GM19025 (cell line): Measurements from ENCODE around the gene VPS39.

ENCODE experiments used
- ATAC-seq: cut with Tn5 transposase; IDR thresholded peaks from one replicate; pipeline ENCODE4 v1.9.1; 2021; ENCODE audit warnings: mild to moderate bottlenecking, low read depth, moderate library complexity; ENCODE audit not compliant: unreplicated experiment

The VPS39 gene

DNA sequence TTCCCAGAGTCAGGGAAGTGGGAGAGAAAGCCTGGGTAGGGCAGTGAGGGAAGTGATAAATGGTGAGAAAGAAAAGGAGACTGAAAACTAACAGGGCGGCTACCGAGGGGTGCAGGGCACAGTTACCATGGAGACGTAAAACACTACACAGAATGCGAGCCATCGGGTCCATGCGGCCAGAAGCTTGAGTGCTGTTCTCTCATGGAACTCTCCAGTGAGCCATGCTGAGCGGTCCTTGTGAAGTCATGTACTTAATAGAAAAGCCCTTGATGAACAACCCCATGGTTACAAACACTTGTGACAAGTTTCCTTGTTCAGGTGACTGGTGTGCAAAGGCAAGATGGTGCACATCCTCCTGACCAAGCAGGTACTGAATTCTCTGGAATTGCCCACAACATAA lies 48.0 kb downstream of the VPS39 start:
- no peak for ATAC-seq

- ATAC-seq: no peak
Observed at GRCh38 chr15:42159381-42160015, 48.6 kb downstream of the VPS39 start.

- no peak for ATAC-seq
Observed at GRCh38 chr15:42158941-42159340, 49.2 kb downstream of the VPS39 start.

GRCh38 chr15:42157981-42158765 lies 49.9 kb downstream of the VPS39 start:
- ATAC-seq: no peak

DNA sequence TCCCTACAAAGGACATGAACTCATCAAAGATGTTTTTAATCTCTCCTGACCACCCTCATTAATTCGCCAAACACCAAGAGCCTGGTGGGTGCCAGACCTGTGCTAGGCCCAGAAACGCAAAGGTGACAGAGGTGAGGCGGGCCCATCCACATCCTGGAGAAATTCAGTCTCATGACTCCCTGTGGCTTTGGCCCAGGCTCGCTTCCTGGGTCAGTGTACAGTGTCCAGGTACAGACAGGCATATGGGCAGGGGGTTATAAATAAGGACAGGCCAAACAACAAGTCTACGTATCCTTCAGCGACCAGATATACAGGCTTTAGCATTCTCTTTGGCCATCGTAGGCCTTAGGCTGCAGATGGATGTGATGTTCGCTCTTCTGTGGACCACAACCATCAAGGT lies 50.7 kb downstream of the VPS39 start:
- ATAC-seq: no peak

DNA sequence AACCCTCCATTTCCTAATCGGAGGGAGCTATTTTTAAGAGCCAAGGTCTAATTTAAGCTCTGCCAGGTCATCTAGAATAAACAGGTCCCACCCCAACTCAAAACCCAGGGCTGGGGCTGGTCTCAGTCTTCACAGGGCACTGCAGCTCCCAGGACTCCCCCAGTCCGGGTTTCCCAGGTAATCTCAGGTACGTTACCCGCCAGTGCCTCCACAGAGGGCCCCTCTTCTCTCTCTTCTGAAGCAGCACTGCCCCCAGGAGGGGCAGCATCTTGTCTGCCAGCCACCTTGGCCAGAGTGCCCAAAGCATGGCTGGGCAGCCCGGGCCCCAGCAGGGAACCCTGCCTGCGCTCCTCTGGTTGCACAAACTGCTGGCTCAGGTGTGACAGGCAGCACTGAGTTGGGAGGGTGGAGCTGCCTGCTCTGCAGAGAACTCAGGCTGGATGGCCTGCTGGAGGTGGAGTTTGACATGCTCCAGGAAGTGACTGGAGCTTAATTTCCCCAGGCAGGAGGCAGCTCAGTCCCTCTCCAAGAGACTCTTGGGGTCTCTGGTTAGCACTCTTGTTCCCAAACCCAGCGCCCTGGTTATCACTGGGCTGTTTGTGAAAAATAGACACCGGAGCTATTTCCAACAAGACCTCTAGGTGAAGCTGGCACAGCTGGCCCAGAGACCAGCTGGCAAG lies 51.7 kb downstream of the VPS39 start, which contains the start of gene PLA2G4F:
Gene PLA2G4F (minus strand): TSS at position 394 of the 680 bp plus-strand sequence. CDS start 87 bp downstream, at position 307.
- ATAC-seq: no peak

DNA sequence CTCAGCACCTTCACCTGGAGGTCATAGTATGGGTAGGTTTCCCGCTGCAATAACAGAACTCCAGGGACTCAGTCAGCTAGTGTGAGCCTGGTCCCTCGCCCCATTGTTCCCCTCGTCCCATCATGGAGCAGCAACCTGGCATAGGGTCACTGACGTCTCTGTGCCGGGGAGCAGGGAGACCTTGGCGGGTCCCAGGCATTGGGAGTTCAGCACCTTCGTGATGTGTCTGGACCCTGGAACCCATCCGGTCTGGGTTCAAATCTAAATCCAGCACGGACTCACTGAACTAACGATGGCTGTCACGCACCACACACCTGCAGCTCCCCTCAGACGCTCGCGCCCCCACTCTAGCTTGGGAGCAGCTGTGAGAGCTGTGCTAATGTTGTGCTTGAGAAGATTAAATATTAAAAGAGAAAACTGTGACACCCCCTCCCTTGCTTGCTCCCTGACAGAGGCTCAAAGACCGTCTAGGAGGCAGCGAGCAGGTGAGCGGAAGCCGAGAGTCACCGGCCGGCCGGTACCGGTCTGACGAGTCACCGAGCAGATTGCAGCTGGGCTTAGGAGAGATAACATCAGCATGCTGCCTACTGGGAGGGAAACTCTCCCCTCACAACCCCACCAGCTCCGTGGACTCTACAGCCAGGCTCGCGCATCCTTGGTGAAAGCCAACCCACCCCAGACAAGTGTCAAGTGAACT lies 52.4 kb downstream of the VPS39 start:
- ATAC-seq: no peak

- ATAC-seq: no peak
Observed at GRCh38 chr15:42154956-42155355, 53.1 kb downstream of the VPS39 start.

- no peak for ATAC-seq
Observed at GRCh38 chr15:42154212-42154941, 53.7 kb downstream of the VPS39 start.

- no peak for ATAC-seq
Observed at GRCh38 chr15:42153874-42154211, 54.3 kb downstream of the VPS39 start.

GRCh38 chr15:42152921-42153698 lies 55.0 kb downstream of the VPS39 start:
- no peak for ATAC-seq

DNA sequence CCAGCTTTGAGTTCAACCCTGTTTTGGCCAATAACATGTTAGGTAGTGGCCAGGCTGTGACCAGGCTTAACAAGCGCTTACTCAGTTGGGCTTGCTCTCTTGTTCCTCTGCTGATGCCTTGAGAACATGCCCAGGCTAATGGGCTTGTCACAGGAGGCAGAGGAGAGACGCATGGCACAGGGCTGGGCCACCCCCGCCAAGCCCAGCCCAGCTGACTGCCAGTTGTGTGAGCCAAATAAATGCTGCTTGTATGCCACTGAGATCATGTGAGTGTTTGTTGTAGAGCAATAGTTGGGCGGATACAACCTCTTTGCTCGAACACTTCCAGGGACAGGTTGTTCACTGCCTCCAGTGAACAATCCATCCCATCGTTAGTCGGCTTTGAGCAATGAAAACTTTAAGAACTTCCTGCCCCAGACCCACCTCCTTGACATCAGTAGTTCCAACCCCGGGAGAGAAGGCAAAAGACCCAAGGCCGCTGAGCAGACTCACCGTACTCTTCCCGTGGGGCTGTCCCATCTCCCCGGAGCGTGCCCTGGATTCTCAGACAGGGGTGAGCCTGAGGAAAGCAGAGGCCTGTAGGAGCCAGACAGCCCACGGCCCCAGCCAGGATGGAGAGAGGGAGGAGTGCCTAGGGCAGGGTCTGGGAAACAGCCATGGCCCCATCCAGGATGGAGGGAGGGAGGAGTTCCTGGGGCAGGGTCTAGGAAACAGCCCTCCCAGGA lies 55.7 kb downstream of the VPS39 start:
- ATAC-seq: no peak

- no peak for ATAC-seq
Observed at GRCh38 chr15:42151736-42152135, 56.4 kb downstream of the VPS39 start.

DNA sequence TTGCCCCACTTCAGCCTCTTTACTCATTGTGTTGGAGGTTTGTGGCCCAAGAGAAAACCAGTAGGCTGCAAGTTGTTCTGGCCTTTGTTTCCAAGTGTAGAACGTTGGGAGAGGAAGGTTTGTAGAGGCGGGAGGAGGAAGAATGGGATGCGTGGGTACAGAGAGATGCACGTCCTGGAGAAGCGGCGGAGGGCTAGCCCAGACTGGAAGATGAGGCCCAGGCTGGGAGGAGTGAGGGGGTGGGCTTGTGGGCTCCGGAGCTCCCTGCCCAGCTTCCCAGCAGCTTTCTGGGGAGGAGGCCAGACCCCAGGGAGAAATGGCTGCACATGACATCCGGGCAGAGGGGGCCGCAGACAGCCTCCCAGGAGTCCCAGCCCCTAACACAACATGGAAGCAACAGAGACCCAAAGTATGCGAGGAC lies 57.0 kb downstream of the VPS39 start:
- ATAC-seq: no peak

DNA sequence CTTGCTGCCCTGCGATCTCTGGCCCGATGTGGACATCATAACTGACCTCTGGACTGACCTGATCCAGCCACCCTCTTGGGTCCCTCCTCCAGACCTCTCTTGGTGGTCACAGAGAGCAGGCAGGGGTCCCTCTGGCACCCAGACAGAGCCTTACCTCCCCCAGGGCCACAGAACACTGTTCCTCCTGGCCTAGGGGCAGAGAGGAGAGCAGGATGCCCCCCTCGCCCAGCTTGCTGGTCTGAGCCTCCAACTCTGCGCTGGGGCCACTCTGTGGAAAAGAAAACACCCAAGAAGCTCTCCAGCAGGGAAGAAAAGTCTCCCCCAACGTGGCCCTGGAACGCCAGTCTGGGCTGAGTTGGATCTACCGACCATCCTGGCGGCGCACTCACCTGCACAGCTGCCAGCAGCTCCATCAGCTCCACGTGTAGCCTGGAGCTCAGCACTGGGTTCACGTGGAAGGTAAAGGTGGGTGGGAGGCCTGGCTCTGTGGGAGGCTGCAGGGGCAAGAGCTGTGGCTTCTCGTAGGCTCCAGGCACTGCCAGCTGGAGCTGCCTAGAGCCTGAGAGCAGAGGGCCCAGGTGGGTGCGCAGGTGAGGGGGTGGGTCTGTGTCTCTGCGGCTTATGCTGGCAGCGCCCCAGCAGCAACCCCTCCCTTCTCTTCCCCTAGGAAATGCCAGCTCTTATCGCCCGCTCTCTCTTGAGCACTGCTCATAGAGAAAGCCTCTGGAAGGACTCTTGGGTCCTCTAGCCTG lies 57.7 kb downstream of the VPS39 start:
- no peak for ATAC-seq

- ATAC-seq: no peak
Observed at GRCh38 chr15:42149493-42150218, 58.4 kb downstream of the VPS39 start.

GRCh38 chr15:42148808-42149492 lies 59.2 kb downstream of the VPS39 start:
- no peak for ATAC-seq
